K562 (cell line): ENCODE results near the gene SOAT1. TPM values are rescaled to one million over a fixed set of nuclear protein-coding genes. Genes with fewer than 3 reads are reported as not detected.

Experiments
- ARID1B ChIP-seq: fragments of 450-650 bp; IDR thresholded peaks from 2 replicates; pipeline ENCODE4 v1.6.1; 2016; ENCODE audit warnings: antibody characterized with exemption, mild to moderate bottlenecking, inconsistent platforms
- BCOR ChIP-seq: fragments of 450-650 bp; IDR thresholded peaks from 2 replicates; pipeline ENCODE4 v1.6.1; 2016
- CEBPG ChIP-seq, 3 experiments: fragments of 200-800 bp in 1 of 3; sonication (Bioruptor generic) in 1 of 3; sonication (generic) in 1 of 3; formaldehyde crosslinking in 1 of 3; IDR thresholded peaks in 2 of 3; conservative IDR thresholded peaks in 1 of 3; 2 replicates each; pipeline versions ENCODE4 v1.6.1 to v1.8.0; 2016 to 2022; ENCODE audit warnings: missing compliant biosample characterization in 2 of 3, missing genetic modification characterization in 2 of 3, mild to moderate bottlenecking in 1 of 3, missing genetic modification reagents in 1 of 3
- EP300 ChIP-seq: IDR thresholded peaks from 2 replicates; pipeline ENCODE4 v1.6.1; 2012; ENCODE audit warnings: low read length, improper control_type of control experiment
- FOXA3 ChIP-seq, 2 experiments: fragments of 450-650 bp in 1 of 2; sonication (generic) in 1 of 2; formaldehyde crosslinking; IDR thresholded peaks in 1 of 2; conservative IDR thresholded peaks in 1 of 2; 2 replicates each; pipeline versions ENCODE4 v1.4.0 to v1.8.0; 2020 to 2022; ENCODE audit warnings: mild to moderate bottlenecking in 2 of 2, missing genetic modification reagents in 1 of 2
- FOXP1 ChIP-seq: sonication (generic); formaldehyde crosslinking; IDR thresholded peaks from 2 replicates; pipeline ENCODE4 v1.8.0; 2022; ENCODE audit warnings: mild to moderate bottlenecking, missing genetic modification reagents
- HNRNPH1 ChIP-seq: fragments of 200-400 bp; formaldehyde crosslinking; optimal IDR thresholded peaks from 2 replicates; pipeline ENCODE3; 2017; ENCODE audit warnings: low read depth, mild to moderate bottlenecking, low read length, moderate library complexity
- HNRNPK ChIP-seq: fragments of 200-400 bp; formaldehyde crosslinking; IDR thresholded peaks from one replicate; pipeline ENCODE4 v1.6.1; 2018; ENCODE audit warnings: mild to moderate bottlenecking, low read depth, low read length; ENCODE audit not compliant: poor library complexity, severe bottlenecking
- MAZ ChIP-seq, 2 experiments: fragments of 450-650 bp in 1 of 2; sonication (generic) in 1 of 2; formaldehyde crosslinking; IDR thresholded peaks in 1 of 2; conservative IDR thresholded peaks in 1 of 2; 2 replicates each; pipeline versions ENCODE4 v1.4.0 to v1.5.0; 2020; ENCODE audit warnings: mild to moderate bottlenecking in 1 of 2, missing genetic modification reagents in 1 of 2
- NFYB ChIP-seq: IDR thresholded peaks from 2 replicates; pipeline ENCODE4 v1.6.1; 2011; ENCODE audit warnings: mild to moderate bottlenecking, moderate library complexity; ENCODE audit not compliant: insufficient read length; ENCODE audit errors: extremely low read depth
- POLR2AphosphoS2 ChIP-seq: IDR thresholded peaks from 2 replicates; pipeline ENCODE4 v1.6.1; 2012; ENCODE audit warnings: low read length, improper control_type of control experiment
- SPI1 ChIP-seq: IDR thresholded peaks from 2 replicates; pipeline ENCODE4 v1.6.1; 2011; ENCODE audit warnings: low read depth, low read length, control low read depth, borderline replicate concordance
- U2AF2 ChIP-seq: fragments of 200-400 bp; formaldehyde crosslinking; optimal IDR thresholded peaks from 2 replicates; pipeline ENCODE3; 2017; ENCODE audit warnings: low read depth, mild to moderate bottlenecking, low read length
- ZC3H4 ChIP-seq: sonication (generic); formaldehyde crosslinking; IDR thresholded peaks from 2 replicates; pipeline ENCODE4 v1.9.0; 2021; ENCODE audit warnings: missing genetic modification reagents, borderline replicate concordance
- ZNF253 ChIP-seq: fragments of 250-450 bp; sonication (Bioruptor Pico); conservative IDR thresholded peaks from 2 replicates; pipeline ENCODE4 v1.6.1; 2021; ENCODE audit warnings: mild to moderate bottlenecking
- ZNF282 ChIP-seq: sonication (generic); formaldehyde crosslinking; IDR thresholded peaks from 2 replicates; pipeline ENCODE4 v1.8.1; 2023; ENCODE audit warnings: missing genetic modification reagents
- ZNF324 ChIP-seq: fragments of 250-450 bp; sonication (Bioruptor Pico); IDR thresholded peaks from 2 replicates; pipeline ENCODE4 v1.4.0; 2020; ENCODE audit warnings: mild to moderate bottlenecking
- polyA plus RNA-seq, 8 experiments: library from polyadenylated mRNA; depleted of rRNA in 4 of 8; stranded (reverse) in 5 of 8; unstranded in 3 of 8; fragments of >200 nt; fragmentation: Nextera tagmentation in 2 of 8; fragmentation: Illumina TruSeq in 1 of 8; extraction: Ambion mirVana in 2 of 8; extraction: Trizol in 1 of 8; gene quantifications; 2 replicates each; pipeline versions ENCODE4 v1.2.1 to v1.2.3, GENCODE V29; 2011 to 2014; ENCODE audit warnings: inconsistent platforms in 1 of 8, missing spikeins in 1 of 8
- total RNA-seq, 7 experiments: library from RNA; depleted of rRNA in 6 of 7; stranded (reverse); fragments of >200 nt in 6 of 7; fragmentation: Illumina TruSeq in 2 of 7; extraction: Trizol in 2 of 7; gene quantifications; 2 replicates each; pipeline versions ENCODE4 v1.2.1 to v1.2.3, GENCODE V29; 2011 to 2021; ENCODE audit warnings: low replicate concordance in 1 of 7
- TF ChIP-seq, protein P1 (sequence below): IDR thresholded peaks from 2 replicates; pipeline ENCODE4 v1.6.1; 2011; ENCODE audit not compliant: insufficient read length; ENCODE audit errors: extremely low read depth
- TF ChIP-seq, protein P2 (sequence below): fragments of 450-650 bp; IDR thresholded peaks from 2 replicates; pipeline ENCODE4 v1.6.1; 2017; ENCODE audit warnings: antibody characterized with exemption
- TF ChIP-seq, protein P3 (sequence below): sonication (generic); IDR thresholded peaks from 2 replicates; pipeline ENCODE4 v1.6.1; 2016
- TF ChIP-seq, protein P4 (sequence below): fragments of 250-450 bp; sonication (Bioruptor Pico); IDR thresholded peaks from 2 replicates; pipeline ENCODE4 v1.6.1; 2021; ENCODE audit warnings: mild to moderate bottlenecking
- TF ChIP-seq, protein P5 (sequence below): fragments of 250-450 bp; sonication (Bioruptor Pico); IDR thresholded peaks from 2 replicates; pipeline ENCODE4 v1.8.0; 2021; ENCODE audit warnings: borderline replicate concordance, mild to moderate bottlenecking, moderate library complexity; ENCODE audit not compliant: poor library complexity, severe bottlenecking

The SOAT1 gene
- total and polyA plus RNA-seq, 9 of the 15 experiments (the other 6 are each of a cell fraction or from before 2014, with no cell fraction given) = 5.5 to 29.1 (median 17.3) TPM

DNA sequence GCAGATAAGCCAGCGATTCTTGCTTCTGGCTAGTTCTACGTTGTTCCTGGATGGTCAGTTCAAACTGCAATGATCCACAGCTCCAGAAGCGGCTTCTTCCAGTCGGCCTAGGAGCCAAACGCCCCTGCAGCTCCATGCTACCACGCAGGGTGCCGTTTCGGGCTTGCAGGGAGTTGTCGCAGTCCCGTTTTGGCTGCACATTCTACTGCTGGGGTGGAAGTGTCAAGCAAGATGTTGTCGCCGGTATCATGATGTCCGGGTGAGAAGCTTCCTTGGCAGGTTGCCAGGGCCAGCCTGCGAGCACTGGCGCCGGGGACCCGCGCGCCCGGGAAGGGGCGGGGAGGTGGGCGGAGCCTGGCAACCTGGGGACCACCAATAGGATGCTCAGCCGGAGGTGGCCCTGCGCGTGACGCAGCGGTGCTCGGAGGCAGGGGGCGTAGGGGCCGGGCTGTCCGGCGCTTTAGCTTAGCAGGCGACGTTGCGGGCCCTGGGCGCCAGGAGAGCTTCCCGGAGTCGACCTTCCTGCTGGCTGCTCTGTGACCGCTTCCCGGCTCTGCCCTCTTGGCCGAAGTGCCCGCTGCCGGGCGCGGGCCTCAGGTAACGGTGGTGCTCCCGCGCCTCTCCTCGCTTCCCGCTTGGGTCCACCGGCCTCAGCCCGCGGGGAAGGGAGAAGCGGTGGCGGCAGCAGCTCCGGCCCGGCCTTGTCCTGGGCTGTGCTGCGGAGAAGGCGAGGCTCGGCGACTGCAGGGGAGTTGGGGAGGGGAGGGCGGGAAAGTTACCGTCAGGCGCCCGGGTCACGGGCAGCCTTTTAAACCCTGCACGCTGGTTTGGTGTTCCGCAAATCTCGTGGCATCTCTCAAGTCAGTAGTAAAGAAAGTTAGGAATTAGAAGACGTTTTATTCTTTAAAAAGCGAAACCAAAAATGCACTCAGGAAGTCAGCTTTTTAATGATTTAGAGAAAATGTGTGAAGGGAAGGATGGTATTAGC, at the start of gene SOAT1 (continued):
- no peak for TF ChIP-seq U2AF2
- peak; percentile 51; the same call in 1 of the 2 replicates for TF ChIP-seq ARID1B
- TF ChIP-seq BCOR = peak; percentile 43; the same call in 1 of the 2 replicates
- TF ChIP-seq SPI1 = no peak
- TF ChIP-seq MAZ (CRISPR knock-in tag; conservative IDR thresholded peaks at IDR 0.05 in 1 of 2, IDR thresholded peaks at IDR 0.05 in 1 of 2) = peak; percentile 78 to 82; a peak in 3 of 4 replicates
- no peak for TF ChIP-seq ZNF282 (CRISPR knock-in tag)
- no peak for TF ChIP-seq ZNF253 (CRISPR knock-in tag)
- TF ChIP-seq ZNF324 (CRISPR knock-in tag) = no peak
- no peak for TF ChIP-seq HNRNPH1
- TF ChIP-seq, protein P1, sequence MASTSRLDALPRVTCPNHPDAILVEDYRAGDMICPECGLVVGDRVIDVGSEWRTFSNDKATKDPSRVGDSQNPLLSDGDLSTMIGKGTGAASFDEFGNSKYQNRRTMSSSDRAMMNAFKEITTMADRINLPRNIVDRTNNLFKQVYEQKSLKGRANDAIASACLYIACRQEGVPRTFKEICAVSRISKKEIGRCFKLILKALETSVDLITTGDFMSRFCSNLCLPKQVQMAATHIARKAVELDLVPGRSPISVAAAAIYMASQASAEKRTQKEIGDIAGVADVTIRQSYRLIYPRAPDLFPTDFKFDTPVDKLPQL = no peak
- no peak for TF ChIP-seq EP300
- TF ChIP-seq FOXA3 (CRISPR knock-in tag; conservative IDR thresholded peaks at IDR 0.05 in 1 of 2, IDR thresholded peaks at IDR 0.05 in 1 of 2) = no peak
- TF ChIP-seq NFYB = peak; percentile 56
- 0 out of 2 replicates have a peak, but pooled peaks have one; percentile 40 for TF ChIP-seq FOXP1 (CRISPR knock-in tag)
- TF ChIP-seq, protein P2, sequence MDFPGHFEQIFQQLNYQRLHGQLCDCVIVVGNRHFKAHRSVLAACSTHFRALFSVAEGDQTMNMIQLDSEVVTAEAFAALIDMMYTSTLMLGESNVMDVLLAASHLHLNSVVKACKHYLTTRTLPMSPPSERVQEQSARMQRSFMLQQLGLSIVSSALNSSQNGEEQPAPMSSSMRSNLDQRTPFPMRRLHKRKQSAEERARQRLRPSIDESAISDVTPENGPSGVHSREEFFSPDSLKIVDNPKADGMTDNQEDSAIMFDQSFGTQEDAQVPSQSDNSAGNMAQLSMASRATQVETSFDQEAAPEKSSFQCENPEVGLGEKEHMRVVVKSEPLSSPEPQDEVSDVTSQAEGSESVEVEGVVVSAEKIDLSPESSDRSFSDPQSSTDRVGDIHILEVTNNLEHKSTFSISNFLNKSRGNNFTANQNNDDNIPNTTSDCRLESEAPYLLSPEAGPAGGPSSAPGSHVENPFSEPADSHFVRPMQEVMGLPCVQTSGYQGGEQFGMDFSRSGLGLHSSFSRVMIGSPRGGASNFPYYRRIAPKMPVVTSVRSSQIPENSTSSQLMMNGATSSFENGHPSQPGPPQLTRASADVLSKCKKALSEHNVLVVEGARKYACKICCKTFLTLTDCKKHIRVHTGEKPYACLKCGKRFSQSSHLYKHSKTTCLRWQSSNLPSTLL = no peak
- no peak for TF ChIP-seq HNRNPK
- no peak for TF ChIP-seq ZC3H4 (CRISPR knock-in tag)
- no peak for TF ChIP-seq POLR2AphosphoS2
- TF ChIP-seq, protein P3, sequence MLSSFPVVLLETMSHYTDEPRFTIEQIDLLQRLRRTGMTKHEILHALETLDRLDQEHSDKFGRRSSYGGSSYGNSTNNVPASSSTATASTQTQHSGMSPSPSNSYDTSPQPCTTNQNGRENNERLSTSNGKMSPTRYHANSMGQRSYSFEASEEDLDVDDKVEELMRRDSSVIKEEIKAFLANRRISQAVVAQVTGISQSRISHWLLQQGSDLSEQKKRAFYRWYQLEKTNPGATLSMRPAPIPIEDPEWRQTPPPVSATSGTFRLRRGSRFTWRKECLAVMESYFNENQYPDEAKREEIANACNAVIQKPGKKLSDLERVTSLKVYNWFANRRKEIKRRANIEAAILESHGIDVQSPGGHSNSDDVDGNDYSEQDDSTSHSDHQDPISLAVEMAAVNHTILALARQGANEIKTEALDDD = no peak
- TF ChIP-seq, protein P4, sequence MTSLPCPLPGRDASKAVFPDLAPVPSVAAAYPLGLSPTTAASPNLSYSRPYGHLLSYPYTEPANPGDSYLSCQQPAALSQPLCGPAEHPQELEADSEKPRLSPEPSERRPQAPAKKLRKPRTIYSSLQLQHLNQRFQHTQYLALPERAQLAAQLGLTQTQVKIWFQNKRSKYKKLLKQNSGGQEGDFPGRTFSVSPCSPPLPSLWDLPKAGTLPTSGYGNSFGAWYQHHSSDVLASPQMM (CRISPR knock-in tag) = no peak
- TF ChIP-seq CEBPG (CRISPR knock-in tag; IDR thresholded peaks at IDR 0.05) = no peak
- TF ChIP-seq CEBPG (tag; conservative IDR thresholded peaks at IDR 0.05 in 1 of 2, IDR thresholded peaks at IDR 0.05 in 1 of 2) = no peak
- TF ChIP-seq, protein P5, sequence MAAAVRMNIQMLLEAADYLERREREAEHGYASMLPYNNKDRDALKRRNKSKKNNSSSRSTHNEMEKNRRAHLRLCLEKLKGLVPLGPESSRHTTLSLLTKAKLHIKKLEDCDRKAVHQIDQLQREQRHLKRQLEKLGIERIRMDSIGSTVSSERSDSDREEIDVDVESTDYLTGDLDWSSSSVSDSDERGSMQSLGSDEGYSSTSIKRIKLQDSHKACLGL = no peak
